ENCODE measurements around the gene TIGD6.

TIGD6 gene

GRCh38 chr5:149981206-149981605 is 19.2 kb downstream of the TIGD6 start:
- no peak for FAIRE-seq
- no peak for DNase-seq (ENCODE audit: low spot score)

GRCh38 chr5:149979896-149980295 is 20.6 kb downstream of the TIGD6 start:
- DNase-seq (ENCODE audit: low spot score) (no peak), FAIRE-seq (no peak)

- no peak for DNase-seq (ENCODE audit: low spot score)
- no peak for FAIRE-seq
Observed at GRCh38 chr5:149975409-149975808, 25.0 kb downstream of the TIGD6 start.

- FAIRE-seq (no peak), DNase-seq (ENCODE audit: low spot score) (no peak)
Observed at GRCh38 chr5:149969181-149969930, 31.1 kb downstream of the TIGD6 start.

GRCh38 chr5:149966946-149967345 is 33.5 kb downstream of the TIGD6 start:
- DNase-seq (ENCODE audit: low spot score): no peak
- no peak for FAIRE-seq

- DNase-seq (ENCODE audit: low spot score) (no peak), FAIRE-seq (no peak)
Observed at GRCh38 chr5:149963729-149964128, 36.7 kb downstream of the TIGD6 start.

GRCh38 chr5:149962601-149963300 is 37.7 kb downstream of the TIGD6 start:
- no peak for DNase-seq (ENCODE audit: low spot score)
- no peak for FAIRE-seq

GRCh38 chr5:149961957-149962409 is 38.5 kb downstream of the TIGD6 start:
- FAIRE-seq (peak; percentile 58), DNase-seq (ENCODE audit: low spot score) (peak; percentile 64)

- FAIRE-seq: no peak
- no peak for DNase-seq (ENCODE audit: low spot score)
Observed at GRCh38 chr5:149961186-149961685, 39.2 kb downstream of the TIGD6 start.

- FAIRE-seq: peak; percentile 79
- peak; percentile 98 for DNase-seq (ENCODE audit: low spot score)
Observed at GRCh38 chr5:149960272-149961185, 39.9 kb downstream of the TIGD6 start, which contains the start of gene SLC26A2. Gene SLC26A2, plus strand, starts transcription at chr5:149960758. Its CDS starts 16,895 bp downstream, at chr5:149977653.

GRCh38 chr5:149959406-149960236 is 40.8 kb downstream of the TIGD6 start:
- DNase-seq (ENCODE audit: low spot score) (peak; percentile 84), FAIRE-seq (peak; percentile 42)

GRCh38 chr5:149957855-149958254 is 42.6 kb downstream of the TIGD6 start:
- peak; percentile 99 for DNase-seq (ENCODE audit: low spot score)

GRCh38 chr5:149956685-149957084 is 43.8 kb downstream of the TIGD6 start:
- FAIRE-seq (no peak), DNase-seq (ENCODE audit: low spot score) (no peak)

More at GRCh38 chr5:149957855-149958254, 42.6 kb downstream of the TIGD6 start:
- FAIRE-seq: peak; percentile 91

- FAIRE-seq (no peak), DNase-seq (ENCODE audit: low spot score) (no peak)
Observed at GRCh38 chr5:149954798-149955197, 45.7 kb downstream of the TIGD6 start.

- FAIRE-seq (no peak), DNase-seq (ENCODE audit: low spot score) (no peak)
Observed at GRCh38 chr5:149953436-149954121, 46.9 kb downstream of the TIGD6 start.

- FAIRE-seq (no peak), DNase-seq (ENCODE audit: low spot score) (no peak)
Observed at GRCh38 chr5:149951138-149951749, 49.2 kb downstream of the TIGD6 start.

- FAIRE-seq (no peak), DNase-seq (ENCODE audit: low spot score) (no peak)
Observed at GRCh38 chr5:149948993-149949392, 51.5 kb downstream of the TIGD6 start.

- DNase-seq (ENCODE audit: low spot score) (no peak), FAIRE-seq (no peak)
Observed at GRCh38 chr5:149946118-149946517, 54.3 kb downstream of the TIGD6 start.

- FAIRE-seq (no peak), DNase-seq (ENCODE audit: low spot score) (no peak)
Observed at GRCh38 chr5:149944666-149945065, 55.8 kb downstream of the TIGD6 start, which contains the start of gene PDE6A. Gene PDE6A, minus strand, starts transcription at chr5:149944793. Its CDS starts 120 bp downstream, at chr5:149944673.
